IPS-NIHi11 (cell line): ENCODE results near the gene CARD19.

Experiments used
- DNase-seq: peaks from one replicate; pipeline ENCODE4 v3.0.0; 2012; ENCODE audit warnings: mixed read lengths, low spot score

The CARD19 gene

DNA sequence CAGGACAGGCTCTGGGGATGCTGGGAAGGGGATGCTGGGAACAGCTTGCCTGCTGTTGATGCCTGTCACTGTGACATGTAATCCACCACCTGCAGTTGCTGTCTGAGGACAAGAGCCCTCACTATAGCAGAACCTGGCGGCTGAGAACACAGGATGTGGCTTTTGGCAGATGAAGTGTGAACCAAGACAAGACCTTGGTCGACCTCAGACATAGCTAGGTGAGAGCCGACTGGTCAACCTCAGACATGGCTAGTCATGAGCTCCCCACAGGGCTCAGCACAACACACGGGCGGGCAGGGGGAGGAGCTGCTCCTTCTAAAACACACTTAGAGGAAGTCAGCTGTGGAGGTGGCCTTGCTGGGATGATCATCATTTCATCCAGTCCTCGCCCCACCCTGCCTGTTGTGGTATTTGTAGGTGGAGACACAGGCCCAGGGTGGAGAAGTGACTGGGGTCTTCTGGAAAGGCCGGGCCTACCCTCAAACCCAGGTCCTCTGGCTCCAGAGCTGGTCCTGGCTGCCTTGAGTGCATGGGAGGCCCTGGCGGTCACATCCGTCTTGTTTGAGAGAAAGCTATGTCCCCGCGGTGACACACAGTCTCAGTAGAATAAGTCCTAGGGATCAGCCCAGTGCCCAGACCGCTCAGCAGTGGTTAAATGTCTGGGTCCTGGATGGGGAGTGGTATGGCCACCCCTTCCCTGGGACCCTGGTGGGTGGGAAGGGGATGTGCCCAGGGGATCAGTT lies 31.5 kb upstream of the CARD19 start:
- no peak for DNase-seq

DNA sequence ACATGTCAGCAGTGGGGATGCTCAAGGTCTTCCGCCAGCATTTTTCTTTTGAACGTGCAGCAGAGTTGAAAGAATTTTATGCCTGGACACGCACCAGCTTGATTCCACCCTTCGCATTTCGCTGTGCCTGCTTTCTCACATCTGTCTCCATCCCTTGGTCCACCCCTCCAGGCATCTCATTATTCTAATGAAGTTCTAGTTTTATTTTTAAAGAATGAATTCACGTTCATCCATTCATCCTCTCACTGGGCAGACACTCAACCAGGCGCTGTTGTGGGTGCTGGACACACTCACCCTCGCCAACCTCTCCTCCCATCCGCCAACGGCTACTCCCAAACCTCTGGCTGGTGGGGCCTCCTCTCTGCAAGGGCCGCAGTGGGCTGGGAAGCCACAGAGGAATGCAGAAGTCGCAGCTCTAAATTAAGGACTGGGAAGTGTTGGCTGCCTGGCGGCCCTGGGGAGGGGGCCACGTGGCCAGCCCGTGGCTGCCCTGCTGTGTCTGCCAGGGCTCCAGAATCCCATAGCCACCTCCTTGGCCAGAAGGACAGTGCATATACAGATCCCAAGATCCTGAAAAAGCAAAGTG lies 30.8 kb upstream of the CARD19 start:
- no peak for DNase-seq

DNA sequence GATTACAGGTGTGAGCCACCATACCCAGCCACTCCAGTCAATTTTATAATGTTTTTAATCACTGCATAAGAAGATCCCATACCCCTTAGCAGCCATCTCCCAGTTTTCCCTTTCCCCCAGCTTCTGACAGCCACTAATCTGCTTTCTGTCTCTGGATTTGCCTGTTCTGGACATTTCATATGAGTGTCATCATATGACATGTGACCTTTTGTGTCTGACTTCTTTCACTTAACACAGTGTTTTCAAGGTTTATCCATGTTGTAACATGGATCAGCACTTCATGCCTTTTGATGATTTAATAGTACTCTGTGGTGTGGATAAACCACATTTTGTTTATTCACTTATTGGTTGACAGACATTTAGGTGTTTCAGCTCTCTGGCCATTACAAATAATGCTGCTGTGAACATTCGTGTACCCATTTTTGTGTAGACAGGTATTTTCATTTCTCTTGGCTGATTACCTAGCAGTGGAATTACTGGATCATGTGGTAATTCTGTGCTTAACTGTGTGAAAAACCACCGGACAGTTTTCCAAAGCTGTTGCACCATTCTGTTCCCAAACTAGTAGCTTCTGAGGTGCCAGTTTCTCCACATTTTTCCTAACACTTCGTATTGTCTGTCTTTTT lies 28.9 kb upstream of the CARD19 start:
- no peak for DNase-seq

DNA sequence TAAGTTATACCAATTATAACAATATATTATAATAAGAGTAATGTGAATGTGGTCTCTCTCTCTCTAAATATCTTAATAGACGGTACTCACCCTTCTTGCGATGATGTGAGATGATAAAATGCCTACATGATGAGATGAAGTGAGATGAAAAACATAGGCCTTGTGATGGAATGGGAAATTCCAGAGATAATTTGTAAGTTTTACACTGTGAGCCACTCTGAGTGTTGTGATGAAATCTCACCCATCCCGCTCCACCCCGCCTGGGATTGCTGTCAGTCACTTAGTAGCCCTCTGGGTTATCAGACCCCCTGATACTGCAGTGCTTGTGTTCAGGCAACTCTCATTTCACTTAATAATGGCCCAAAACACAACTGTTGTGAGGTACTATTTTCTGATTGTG lies 27.1 kb upstream of the CARD19 start:
- no peak for DNase-seq

DNA sequence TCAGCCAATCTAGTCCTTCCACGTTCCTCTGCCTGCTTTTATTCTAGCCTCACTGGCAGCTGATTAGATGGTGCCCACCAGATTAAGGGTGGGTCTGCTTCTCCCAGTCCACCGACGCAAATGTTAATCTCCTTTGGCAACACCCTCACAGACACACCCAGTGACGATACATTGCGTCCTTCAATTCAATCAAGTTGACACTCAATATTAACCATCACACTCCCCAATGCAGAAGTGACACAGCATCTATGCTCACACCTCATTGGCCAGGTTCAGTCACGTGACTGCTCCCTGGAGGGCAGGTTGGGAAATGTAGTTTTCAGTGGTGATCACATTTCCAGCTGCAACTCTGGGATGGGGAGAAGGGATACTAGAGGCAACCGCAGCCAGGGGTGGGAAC lies 24.6 kb upstream of the CARD19 start:
- DNase-seq = peak; percentile 77

DNA sequence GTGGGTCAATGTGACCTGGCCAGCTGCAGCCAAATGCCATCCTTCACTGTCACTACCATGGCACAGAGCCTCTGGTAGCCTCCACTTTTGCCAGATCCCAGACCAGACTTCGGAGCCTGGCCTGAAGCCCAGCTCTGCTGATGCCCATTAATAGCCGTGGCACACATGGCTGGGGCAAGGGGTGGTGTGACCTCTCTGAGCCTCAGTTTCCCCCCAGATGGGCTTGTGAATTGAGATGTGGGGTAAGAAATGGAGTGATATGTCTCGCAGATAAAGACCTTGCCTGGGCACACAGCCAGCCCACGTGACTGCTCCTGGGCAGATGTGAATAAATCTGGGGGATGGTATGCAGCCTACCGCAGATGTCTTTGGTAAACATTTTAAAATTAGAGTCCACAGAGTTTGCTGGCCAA lies 23.6 kb upstream of the CARD19 start:
- no peak for DNase-seq

DNA sequence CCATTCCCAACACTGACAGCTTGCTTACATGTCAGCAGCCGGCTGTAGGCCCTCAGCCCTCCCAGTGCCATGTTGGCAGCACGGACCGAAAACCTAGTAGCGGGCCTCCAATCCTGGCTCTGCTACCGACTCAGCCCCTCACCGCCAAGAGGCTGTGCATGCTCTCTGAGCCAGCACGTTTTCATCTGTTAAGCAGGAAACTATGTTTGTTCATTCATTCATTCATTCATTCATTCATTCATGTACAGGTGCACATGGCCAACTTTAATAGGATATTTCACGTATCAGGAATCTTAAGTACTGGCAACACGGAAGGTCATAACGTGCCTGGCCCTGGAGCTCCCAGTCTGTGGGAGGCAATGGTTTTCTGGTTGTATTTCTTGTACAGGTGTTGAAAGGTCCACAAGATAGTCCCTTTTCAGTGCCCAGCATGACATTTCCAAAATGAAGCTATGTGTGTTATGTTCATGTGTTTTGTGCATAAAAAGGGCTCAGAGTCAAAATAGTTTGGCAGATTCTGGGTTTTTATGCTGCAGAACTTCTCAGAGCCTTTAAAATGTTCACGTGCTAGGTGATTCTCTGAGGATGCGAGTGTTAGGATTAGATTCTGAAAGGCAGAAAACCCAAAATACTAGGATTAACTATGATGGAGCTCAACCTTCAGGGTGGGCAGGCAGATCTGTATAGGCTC lies 19.8 kb upstream of the CARD19 start:
- DNase-seq = no peak

DNA sequence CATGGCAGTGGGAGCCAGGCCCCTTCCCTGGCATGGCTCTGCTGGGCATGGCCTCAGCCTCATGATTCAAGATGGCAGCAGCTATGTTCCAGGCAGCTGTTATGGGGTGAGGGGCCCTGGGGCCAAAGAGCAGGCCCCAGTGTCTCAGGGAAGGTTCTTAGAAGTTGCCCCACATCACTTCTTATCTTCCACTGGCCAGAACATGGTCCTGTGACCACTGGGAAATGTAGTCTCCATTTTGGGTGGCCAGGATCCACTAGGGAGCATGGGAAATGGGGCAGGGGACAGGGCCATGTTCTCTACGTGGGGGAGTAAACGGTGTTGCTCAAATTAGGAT lies 19.3 kb upstream of the CARD19 start:
- no peak for DNase-seq

DNA sequence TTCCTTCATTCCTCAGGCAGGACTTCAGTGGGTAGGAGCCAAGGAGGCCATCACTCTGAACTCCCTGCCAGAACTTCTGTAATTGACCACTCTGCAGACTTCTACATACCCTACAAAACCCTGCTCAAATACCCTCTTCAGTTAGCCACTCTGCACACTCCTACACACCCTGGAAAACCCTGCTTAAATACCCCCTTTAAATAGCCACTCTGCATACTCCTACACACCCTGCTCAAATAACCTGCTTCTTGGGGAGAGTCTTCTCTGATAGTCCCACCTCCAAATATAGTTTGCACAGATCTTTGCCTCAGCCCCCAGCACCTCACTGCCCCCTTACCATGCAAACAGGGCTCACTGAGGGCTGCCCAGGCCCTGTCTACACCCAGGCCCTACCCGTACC lies 18.6 kb upstream of the CARD19 start:
- no peak for DNase-seq

DNA sequence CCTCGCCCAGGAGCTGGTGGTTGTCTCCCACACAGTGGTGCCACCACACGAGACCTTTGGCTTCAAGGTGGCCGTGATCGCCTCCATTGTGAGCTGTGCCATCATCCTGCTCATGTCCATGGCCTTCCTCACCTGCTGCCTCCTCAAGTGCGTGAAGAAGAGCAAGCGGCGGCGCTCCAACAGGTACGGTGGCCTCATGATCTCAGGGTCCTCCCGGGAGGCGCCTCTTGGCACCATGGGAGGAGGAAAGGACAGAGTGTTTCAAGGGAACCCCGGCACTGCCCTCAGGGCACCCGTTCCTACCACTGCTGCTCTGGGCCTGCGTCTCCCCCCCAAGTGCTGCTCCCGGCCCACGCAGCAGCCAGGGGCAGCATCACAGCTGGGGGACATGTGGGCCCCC lies 18.2 kb upstream of the CARD19 start:
- DNase-seq = no peak

DNA sequence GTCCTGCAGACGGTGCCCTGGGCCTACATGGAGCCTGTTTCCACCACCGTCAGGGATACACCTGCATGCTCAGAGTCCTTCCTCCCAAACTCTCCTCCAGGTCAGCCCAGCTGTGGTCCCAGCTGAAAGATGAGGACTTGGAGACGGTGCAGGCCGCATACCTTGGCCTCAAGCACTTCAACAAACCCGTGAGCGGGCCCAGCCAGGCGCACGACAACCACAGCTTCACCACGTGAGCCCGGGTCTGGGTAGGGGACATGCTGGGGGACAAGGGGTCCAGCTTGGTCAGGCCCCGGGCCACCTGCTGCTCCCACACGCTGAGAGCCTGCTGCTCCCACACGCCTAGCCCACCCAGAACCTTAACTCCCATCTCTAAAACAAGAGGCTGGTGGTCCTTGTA lies 16.6 kb upstream of the CARD19 start:
- no peak for DNase-seq

DNA sequence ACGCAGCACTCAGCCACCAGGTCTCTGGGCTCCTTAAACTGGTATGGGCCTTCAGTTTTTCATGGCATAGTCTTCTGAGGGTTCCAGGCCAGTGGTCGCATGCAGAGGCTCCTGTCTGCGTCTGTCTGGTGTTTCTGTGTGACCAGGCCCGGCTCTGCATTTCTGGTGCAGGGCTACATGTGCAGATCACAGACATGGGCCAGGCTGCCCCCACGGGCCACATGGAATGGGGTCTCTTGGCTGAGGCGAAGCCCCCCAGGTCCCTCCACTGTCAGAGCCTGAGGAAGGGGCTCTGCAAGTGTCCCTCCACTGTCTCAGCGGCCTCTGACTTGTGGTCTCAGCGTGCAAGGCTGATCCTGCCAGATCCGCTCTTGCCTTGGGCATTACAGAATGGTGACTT lies 15.6 kb upstream of the CARD19 start:
- DNase-seq = no peak

DNA sequence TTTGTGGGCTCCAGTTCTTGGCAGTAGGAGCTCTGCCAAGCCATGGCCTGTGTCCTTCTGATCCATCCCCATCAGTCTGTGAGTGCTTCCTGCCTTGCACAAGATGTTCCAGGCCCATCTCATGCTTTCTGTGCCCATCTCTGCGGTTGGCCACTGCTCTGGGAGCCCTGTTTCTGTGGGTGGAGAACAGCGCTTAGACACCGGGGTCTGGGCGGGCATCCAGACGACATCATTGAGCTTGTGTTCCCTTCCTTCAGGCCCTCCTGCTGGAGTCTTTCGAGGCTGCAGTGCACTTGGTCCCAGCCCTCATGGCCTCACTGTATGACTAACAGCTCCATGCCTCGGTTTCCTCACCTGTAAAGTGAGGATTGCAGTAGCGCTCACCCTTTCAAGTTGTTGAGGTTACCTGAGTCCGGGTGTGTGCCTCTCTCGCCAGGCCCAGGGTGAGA lies 14.9 kb upstream of the CARD19 start:
- DNase-seq = no peak

DNA sequence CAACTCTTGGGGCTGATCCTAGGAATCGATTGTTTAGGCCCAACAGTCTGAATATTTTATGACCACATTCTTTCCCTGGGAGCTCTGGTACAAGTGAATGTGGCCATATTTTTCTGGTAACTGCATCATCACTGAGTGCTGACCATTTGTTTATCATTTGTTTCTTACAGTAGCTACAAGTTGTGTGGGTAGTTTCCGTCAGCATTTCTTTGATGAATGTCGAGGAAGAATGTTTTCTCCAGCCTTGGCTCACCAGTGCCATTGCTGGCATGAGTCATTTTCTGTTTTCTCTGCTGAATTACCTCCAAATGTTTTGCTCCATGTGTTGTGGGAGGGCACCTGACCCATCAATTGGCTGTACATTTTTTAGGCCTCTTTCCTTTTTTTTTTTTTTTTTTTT lies 14.1 kb upstream of the CARD19 start:
- no peak for DNase-seq

DNA sequence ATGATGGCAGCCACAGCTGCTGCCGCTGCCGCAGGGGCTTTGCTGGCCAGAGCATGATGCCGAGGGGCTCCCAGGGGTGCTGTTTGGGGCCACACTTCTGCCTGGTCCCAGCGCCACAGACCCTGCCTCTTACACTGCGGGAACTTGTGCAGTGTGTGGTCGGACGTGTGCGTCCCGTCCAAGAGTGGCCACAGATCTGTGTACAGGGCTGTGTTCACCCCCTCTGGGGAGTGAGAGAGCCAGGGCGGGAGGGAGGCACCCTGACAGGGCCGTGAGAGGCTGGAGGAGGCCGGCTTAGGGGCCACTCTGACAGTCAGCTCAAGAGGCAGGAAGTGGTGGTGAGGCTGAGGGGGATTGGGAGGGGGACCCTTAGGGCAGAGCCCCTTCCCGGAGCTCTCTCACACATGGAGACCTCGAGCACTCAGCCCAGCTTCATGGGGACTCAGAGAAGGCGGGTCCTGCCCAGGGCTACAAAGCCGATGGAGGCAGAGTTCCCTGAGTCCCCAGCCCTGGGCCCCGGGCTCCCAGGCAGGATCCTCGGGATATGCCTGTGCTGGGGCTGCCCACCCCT lies 13.1 kb upstream of the CARD19 start:
- no peak for DNase-seq

DNA sequence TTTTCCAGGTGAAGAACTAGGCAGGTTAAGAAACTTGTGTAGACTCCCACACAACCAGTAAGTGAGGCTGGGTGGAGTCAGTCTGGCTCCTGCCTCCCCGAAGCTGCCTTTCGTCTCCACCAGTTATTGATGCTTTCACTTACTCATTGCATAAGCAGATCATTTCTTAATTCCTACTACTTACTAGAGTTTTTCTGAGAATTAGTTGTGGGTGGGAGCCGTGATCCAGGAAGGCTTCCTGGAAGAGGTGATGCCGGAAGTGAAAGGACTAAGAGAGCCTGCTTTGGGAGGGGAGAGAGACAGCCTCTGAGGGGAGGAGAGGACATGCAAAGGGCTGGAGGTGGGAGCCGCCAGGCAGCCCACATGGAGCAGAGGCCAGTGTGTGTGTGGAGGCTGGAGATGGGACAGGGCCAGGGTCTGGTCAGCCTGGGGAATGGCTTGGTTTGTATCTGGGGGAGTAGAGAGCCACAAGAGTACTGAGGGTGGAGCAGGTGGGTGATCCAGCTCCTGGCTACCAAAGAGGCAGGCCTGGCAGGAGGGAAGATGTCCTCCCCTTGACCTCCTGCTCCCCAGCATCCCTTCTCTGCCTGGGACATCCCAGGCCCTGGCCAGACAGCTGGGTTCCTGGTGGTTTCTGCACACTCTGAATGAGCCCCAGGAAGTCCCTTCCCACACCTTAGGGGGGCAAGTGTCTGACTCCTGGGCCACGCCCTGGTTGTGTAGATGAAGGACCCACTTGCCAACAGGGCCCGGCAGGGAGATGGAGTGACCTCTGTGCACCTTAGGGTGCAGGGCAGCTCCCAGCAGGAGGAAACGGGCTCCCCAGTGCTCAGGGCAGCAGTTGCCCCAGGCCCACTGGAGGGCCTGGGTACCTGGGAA lies 12.2 kb upstream of the CARD19 start:
- no peak for DNase-seq

DNA sequence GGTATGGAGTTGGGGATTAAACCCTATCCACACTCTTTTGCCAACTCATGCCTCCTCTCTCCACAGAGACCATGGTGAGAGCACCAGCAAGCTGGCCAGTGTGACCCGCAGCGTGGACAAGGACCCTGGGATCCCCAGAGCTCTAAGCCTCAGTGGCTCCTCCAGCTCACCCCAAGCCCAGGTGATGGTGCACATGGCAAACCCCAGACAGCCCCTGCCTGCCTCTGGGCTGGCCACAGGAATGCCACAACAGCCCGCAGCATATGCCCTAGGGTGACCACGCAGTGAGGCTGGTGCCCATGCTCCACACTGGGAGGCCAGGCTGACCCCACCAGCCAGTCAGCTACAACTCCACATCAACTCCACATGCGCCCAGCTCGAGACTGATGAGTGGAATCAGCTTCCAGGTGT lies 11.5 kb upstream of the CARD19 start:
- no peak for DNase-seq

DNA sequence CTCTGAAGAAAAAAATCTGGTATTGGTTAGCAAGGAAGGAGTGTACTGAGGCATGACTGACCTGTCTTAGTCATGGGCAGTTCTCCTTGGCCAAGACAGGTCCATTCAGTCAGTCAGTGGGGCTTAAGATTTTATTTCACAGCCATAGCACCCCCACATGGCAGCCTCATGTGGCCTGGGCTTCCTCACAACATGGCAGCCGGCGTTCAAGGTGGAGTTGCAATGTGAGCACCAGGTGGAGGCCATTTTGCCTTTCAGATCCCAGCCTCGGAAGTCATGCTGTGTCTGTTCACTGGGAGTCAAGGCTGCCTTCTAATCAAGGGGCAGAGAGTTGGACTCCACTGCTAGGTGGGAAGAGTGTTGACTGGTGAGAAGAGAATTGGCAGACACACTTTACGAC lies 10.3 kb upstream of the CARD19 start:
- DNase-seq = no peak

DNA sequence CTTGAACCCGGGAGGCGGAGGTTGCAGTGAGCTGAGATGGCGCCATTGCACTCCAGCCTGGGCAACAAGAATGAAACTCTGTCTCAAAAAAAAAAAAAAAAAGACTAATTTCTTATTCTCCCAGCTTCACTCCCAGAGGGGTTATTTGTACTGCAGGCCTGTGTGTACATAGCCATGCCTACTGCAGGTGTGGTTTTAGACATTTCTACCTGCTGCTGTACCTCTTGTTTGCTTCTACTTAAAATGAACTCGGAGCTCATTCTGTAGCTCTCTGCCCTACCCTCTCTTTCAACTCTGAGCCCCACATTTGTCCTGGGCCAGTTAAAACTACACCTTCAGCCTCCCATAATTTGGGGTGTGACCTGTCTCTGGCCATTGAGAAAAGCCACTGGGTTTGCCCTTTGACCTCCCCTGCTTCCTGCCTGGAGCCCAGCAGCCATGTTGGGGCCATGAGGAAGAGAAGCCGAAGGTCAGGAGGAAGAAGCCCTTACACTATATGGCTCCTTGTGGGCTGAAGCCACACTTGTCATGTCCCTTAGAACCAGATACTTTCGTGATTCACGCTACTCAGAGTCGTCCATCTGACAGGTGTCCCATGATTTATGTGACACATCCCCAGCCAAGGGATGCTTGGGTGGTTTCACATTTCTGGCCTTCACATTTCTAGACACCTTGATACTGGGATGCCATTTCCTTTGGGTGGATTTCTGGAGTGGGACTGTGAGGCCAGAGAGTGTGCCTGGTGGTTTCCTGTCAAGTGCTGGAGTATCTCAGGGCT lies 9.4 kb upstream of the CARD19 start:
- DNase-seq = no peak

DNA sequence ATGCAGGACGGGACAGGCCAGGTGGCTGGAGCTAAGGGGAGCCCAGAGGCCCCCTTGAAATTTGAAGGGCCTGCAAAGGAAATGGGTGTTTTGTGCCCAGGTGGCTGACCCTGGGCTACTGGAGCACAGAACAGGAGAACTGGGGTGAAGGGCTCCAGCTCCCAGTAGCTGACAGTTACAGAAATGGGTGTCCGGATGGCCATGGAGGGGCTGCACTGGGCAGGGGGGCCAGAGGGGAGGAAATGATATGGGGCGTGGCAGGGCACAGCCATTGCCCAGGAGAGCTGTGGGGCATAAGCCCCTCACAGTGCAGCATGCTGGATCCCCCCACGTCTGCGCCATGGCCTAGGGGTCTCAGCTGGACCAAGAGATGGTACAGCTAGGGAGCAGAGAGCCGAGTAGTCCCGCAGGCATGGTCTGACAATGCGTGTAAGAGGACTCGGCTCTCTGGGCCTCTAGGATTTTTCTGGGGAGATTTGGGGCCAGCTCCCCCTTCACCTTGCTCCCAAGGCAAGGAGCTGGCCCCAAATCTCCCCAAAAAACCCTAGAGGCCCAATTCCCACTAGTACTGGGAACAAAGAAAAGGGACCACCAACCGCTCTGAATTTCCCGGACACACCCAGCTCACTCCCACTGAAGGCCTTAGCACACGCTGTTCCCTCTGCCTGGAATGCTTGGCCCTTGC lies 7.9 kb upstream of the CARD19 start:
- no peak for DNase-seq

DNA sequence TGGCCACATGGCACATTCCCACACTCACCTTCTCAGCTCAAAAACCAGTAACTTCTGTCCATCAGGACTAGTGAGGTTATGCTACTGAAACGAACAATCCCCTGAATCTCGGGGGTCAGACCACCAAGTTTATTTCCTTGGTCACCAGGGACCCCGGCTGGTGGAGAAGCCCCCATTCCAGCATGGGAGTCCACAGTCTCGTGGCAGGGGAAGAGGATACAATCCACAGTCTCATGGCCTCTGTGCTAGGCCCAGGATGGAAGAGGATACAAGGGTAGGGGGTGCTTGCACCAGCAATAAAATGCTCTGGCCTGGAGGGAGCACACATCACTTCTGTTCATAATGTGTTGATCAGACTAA lies 7.4 kb upstream of the CARD19 start:
- DNase-seq = no peak
